HG03432 (cell line): ENCODE measurements around the gene FRMD8.

Source experiments
- ATAC-seq: cut with Tn5 transposase; IDR thresholded peaks from one replicate; pipeline ENCODE4 v1.9.1; 2021; ENCODE audit warnings: mild to moderate bottlenecking, moderate library complexity; ENCODE audit not compliant: unreplicated experiment

FRMD8 gene

DNA sequence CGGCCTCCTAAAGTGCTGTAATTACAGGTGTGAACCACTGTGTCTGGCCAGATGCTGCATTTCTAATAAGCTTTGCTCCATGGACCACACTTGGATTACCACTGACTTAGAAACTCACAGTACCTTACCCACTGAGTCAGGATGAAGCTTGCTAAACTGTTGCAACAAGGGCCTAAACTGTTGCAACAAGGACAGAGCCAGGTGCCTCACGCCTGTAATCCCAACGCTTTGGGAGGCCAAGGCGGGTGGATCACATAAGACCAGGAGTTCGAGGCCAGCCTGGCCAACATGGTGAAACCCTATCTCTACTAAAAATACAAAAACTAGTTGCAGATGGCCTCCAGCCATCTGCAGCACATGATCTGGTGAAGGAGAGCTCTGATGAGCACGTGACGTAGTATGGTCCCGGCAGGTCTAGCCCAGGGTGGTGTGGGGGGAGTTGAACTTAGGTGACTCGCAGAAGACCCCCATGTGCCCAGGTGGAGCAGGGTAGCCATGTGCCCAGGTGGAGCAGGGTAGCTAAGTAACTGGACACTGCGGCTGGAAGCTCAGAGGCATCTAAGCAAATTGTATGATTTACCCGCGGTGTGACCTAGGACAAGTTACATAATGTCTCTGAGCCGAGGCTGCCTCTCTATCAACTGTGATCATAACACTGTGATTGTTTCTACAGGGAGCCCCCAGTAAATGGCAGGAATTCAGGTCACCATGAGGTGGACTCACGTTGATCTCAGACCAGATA, 12.4 kb upstream of the FRMD8 start:
- no peak for ATAC-seq

- no peak for ATAC-seq
These were observed 11.4 kb upstream of the FRMD8 start for GRCh38 chr11:65375012-65375411.

GRCh38 chr11:65376138-65376713, 10.2 kb upstream of the FRMD8 start:
- no peak for ATAC-seq

DNA sequence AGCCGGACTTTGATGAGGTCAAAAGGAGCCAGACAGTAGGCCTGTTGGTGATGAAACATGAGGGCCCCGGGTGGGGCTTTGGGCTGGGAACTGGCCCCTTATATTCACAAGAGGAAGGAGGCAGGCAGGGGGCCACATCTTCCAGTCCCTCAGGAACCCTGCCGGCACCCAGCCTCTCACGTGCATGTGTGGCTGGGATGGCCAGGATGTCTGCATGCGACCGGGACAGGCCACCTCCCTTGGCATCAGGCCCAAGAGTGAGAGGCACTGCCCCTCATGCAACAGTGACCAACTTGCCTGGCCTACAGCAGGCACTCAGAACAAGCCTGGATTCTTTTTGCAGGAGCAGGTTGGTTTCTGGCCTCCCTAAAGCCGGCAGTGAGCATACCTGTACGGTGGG, 9.4 kb upstream of the FRMD8 start:
- ATAC-seq, result no peak

DNA sequence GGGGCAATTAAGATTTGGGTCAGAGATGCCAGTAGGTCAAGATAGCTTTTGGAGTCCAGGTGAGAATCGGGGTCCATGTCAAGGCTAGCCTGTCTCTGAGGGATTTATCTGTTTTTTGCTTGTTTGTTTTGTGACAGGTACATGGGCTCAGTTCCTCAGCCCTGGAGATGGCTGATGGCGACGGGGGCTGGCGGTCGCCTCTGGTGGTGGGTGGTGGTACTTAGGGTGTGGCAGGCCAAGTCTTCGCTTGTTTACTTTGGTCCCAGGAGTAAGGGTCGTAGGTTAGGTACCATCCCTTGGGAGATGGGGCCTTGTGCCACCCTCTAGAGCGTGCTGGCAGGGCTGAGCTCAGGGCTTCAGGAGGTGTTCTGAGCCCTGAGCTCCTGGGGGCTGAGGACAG, 8.7 kb upstream of the FRMD8 start:
- no peak for ATAC-seq

- ATAC-seq, result no peak
These were observed 8.1 kb upstream of the FRMD8 start for GRCh38 chr11:65378208-65378927.

GRCh38 chr11:65378928-65379638, 7.4 kb upstream of the FRMD8 start:
- no peak for ATAC-seq

DNA sequence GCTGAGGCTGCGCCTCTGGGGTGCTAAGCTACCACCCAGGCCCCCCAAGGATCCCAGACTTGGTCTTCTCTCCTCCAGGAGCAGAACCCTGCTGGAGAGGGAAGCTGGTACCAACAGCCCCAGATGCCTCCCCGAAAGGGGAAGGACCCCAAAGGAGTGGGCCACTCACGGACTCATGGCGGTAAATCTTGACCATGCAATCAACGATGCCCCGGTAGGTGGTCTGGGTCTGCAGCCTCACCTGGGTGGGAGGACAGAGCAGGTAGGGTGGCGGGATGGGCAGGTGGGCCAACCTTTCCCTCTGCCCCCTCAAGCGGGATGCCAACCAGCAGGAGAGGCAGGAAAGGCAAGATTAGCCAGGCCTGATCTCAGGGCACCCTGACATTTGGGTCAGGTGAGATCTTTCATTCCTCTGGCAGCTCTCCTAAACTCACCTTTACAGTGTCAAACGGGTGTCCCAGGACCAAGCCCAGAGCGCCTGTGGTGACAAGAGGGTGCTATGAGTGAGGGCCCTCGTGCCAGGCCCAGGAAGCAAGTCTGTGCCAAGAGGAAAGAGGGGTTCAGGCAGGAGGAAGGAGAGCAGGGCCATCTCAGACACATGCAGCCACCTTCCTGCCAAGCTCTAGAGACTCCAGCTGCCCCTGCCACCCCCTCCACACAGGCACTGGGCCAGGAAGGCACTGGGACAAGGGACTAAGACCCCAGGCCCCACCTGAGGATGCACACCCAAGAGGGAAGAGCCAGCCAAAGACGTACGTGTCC, 6.6 kb upstream of the FRMD8 start:
- no peak for ATAC-seq

- no peak for ATAC-seq
These were observed 5.8 kb upstream of the FRMD8 start for GRCh38 chr11:65380460-65381119.

GRCh38 chr11:65381716-65382032, 4.8 kb upstream of the FRMD8 start:
- peak; percentile 5 for ATAC-seq

DNA sequence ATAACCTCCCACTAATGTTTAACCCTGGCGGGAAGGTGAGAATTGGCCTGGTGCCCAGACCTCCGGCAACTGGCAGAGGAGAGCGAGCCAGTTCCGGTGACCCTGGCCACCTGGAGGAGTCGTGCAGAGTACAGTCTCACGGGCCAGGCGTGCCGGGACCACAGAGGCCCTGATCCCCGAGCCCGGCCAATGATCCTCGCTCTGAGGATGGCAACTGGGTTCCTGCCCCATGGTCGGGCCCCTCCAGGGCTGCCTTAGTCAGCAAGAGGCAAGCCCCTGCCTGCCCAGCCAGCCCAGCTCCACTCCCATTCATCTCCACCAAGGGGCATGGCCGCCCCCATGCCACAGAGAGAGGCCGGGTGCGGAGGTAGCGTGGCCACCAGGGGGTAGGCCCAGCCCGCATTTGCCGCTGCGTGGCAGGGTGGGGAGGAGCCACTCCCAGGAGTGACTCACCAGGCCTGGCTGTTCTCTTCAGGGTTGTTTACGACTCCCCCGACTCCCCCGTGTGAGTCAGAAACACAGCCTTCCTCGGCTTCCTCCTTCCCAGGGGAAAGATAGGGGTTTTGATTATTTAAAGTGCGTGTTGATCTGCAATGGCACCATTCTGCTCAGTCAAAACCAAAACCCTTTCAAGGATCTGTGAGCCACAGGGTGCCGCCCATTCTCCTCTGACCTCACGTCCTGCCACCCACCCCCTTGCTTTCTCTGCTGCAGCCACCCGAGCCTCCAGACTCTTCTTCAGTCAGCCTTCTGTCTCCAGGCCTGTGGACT, 4.2 kb upstream of the FRMD8 start, which contains the start of gene SLC25A45:
TSS of gene SLC25A45 (minus strand) at position 614 of the 771 bp plus-strand sequence. CDS start 695 bp downstream, outside the sequence.
- ATAC-seq, result peak; percentile 70

- ATAC-seq, result no peak
These were observed 3.6 kb upstream of the FRMD8 start for GRCh38 chr11:65382804-65383368.

DNA sequence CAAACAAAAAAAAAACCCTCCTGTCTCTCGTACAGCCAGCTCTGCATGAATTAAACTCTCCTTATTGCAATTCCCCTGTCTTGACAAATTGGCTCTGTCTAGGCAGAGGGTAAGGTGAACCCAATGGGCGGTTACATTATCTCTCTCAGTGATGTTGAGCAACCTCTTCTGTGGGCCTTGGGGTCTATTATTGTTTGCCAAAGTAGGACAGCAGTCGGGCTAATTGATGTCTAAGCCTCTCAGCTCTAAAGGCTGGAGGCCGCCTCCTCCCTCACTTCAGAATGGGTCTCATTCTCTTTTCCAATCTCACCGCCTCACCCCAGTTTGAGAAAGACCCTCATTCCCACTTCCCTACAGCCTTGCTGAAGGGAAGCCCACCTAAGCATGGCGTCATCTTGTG, 2.7 kb upstream of the FRMD8 start:
- no peak for ATAC-seq

- no peak for ATAC-seq
These were observed 2.0 kb upstream of the FRMD8 start for GRCh38 chr11:65384301-65384889.

DNA sequence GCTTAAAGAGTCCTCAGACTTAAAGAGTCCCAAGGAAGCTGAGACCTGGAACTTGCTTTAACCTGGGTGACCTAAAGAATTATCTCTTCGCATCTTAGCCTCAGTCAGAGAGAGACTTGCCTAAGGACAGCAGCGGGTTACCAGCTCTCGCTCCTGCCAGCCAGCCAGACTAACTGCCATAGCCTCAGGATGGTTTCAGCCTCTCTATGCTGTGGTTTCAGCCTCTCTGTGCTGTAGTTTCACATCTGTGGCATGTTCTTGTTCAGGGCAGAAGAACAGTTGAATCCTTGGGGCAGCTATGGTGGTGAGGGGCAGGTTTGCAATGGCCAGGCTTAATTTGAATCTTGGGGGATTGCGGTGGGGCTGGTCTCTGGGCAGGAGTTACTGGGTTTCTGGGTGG, 2.3 kb downstream of the FRMD8 start:
- no peak for ATAC-seq

DNA sequence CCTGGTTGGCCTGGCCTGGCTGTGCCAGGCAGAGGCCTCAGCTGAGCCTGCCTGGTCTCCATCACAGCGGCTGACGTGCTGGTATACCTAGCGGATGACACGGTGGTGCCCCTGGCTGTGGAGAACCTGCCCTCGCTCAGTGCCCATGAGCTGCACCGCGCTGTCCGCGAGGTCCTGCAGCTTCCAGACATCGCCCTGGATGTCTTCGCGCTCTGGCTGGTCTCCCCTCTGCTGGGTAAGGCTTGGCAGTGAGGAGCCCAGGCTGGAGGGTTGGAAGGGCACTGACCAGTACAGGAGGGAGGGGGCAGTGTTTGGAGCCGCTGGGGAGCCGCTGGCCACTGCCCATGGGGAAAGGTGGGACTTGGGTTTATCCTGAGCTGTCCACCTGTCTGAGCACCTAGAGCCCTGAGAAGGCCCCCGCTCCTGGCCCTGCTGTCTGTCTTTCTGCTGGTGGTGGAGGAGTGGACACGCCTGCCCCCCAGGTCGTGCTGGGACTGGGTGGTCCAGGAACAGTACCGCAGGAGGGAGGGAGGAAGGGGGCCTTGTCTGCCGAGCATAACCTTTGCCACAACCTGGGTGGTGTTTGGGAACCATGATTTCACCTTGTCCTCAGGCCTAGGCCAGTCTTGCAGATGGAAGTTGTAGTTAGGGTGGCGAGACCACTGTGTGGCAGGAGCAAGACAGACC, 3.0 kb downstream of the FRMD8 start:
- ATAC-seq, result no peak

DNA sequence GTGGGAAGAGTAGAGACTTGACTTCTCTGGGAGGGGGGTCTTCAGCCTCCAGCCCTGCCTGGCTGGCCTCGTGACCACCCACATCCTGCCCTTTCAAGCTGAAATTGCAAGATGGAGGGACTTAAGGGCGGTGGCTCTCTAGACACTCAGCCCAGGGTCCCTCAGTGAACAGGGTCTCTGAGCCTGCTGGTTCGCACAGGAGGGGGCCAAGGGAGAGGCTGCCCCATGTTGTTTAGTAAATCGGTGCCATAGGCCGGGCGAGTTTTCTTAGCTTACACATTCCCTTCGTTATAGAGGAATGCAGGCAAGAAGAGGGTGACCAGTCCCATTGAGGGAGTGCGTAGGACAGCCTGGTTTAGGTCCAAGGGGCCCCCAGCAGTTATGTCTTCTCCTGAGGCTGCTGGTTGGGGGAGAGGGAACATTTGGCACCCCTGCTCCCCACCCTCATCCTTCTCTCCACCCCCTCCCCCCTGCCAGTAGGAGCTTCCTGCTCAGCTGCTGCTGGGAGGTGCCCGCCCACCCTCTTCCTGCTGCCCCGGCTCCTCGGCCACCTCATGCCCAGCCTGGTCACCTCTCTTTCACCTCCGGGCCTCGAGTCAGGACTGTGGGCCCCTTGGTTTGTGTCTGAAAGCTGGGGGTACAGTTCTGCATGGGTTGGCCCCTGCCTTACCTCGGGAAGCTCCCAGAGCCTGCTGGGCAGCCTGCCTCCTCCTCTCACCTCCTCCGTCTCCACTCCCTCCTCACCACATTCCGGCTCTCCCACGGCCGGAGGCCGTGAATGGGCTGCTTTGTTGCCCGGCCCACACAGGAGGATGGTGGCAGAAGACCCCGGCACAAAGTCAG, 3.9 kb downstream of the FRMD8 start:
- no peak for ATAC-seq
